NCI-H187 (cell line): ENCODE results near the gene MDH1.
"Not testable (repeated sequence)": the region's sequence is repeated elsewhere in the genome, so short reads cannot be mapped to it uniquely, and the experiment has no call there.

Experiments used
- DNase-seq, 2 experiments: peaks; one replicate each; lab custom pipeline; 2025; lab: John Stamatoyannopoulos, UW

Gene MDH1

DNA sequence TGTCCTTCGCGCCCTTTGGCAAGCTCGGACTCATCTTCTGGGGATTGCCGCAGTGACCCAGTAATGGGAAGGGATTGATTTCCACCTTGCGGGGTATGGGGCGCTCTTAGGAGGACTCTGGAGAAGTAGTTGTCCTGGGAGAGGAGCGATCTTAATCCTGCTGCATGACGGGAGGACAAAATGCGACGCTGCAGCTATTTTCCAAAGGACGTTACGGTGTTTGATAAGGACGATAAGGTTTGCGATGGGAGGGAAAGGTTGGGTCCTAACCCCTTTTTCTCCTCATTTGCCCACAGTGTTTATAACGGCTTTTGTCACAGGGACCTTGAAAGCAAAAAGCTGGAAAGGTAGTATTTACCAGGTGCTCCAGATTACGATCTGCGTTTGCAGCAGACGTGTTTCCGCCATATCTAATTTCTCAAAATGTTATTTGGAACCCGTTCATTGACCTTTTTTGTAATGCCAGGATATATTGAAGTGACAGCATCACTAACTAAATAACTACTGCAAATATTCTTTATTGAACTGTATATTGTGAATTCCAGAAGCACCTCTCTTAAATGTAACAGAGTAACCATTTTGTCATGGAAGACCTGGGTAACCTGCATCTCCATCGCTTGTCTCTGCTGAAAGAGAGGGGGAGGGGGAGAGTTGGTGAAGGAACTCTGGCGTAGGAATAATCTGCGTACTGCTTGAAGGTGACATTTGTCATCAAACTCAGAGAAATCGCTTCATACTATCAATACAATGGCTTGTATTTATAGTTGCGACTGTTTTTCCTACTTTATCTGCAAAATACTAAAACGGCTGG is 590 bp downstream of the MDH1 start:
- peak; percentile 25 to 87 for DNase-seq

DNA sequence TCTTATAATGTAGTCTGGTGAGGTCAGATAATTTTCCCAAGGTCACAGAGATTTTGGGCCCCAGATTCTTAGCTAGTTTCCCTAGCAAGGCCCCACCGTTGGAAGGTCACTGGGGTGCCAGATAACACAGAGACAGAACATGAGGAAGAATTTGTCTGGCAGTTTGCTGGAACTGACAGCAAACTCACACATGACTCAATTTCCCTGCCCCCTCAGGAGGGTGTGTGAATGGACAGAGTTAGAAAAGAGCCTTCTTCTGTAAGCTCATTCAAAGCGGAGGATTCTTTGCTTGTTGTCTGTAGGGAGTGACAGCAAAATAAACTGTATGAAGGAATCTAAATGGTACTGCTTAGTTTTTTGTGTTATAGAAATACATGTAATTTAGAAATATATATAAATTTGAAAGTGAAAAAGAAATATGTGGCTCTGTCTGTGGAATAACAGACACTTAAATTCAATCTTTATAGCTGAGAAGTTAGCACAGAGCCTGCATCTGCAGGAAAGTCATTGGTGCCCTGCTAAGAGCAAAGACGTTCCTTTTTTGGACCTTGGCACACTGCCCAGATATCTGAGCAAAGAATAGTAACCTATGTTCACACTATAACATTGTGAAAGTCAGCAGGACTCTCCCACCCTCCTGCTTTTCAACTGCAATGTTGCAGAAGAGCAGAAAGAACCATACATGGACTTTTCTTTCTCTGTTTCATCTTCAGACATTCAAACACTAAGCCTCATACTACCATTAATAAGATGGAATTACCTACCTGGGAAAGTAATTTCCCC is 2.1 kb downstream of the MDH1 start:
- no peak for DNase-seq

DNA sequence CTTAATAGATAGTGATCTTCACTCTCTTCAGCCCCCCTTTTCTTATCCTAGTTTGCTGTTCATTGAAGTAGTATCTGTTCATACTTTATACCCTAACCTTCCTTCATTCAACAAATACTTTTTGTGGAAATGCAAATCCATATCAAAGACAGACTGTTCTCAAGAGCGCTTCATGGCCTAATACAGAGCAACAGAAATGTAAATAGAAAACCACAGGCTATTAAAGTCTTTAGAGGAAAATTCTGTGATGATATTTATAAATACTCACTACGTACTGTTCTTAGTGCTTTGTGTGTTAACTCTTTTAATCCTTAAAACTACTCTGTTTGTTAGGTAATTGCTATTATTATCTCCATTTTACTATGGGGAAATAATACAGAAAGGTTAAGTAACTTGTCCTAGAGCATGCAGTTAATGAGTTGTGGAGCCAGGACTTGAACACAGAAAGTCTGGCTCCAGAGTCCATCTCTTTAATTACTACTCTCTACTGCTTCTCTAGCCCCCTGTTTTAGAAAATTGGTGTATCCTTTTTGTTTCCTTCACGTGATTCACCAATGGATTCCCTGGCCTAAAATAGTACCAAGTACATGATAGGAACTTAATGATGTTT is 2.9 kb downstream of the MDH1 start:
- no peak for DNase-seq

DNA sequence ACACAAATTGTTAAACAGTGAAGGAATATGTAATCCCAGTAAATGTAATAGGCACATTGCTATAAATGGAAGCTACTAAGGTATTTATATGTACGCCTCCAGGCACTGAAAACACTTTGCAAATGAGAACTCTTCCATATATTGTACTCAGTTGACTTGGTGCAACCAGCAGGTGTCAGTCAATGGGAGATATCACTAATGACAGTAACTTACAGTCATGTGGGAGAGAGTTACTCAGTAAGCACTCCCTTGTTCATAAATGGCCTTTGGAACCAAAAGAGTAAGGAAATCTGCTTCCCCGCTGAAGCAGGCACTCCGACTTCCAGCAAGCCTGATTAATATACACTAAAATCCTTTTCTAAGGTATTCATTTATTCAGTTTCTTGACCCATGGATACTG is 5.9 kb downstream of the MDH1 start:
- DNase-seq = no peak

DNA sequence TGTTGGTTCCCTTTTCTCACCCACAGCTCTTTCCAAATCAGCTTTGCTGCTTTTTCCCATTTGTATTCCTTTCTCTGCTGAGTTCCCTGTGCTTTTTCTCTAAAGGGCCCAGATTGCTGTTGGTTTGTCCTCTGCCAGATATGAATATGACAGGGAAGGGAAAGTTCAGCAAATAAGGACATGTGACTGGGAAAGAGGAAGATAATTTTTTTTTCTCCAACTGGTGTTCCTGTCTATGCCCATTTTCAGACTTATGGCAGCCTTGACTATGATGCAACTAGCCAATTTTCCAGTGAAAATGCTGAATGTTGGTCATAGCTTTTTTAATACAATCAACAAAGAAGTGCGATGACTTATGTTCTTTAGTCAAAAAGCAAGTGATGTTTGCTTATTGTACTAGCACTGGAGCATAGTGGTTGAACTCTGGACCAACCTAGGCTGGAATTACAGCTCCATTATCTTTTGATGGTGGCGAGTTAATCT is 7.7 kb downstream of the MDH1 start:
- DNase-seq = no peak

DNA sequence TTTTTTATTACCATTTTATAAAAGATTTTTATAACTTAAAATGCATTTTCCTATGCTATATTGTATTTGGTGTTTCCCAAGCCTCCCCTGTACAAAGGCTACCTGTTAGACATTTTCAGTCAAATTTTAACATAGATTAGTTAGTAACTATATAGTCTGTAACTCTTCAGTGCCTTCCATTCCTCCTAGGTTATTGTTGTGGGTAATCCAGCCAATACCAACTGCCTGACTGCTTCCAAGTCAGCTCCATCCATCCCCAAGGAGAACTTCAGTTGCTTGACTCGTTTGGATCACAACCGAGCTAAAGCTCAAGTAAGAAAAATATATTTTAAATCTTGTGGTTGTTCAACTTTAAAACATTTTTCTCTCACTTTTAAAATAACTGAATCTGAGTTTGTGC is 10.2 kb downstream of the MDH1 start:
- DNase-seq = no peak

DNA sequence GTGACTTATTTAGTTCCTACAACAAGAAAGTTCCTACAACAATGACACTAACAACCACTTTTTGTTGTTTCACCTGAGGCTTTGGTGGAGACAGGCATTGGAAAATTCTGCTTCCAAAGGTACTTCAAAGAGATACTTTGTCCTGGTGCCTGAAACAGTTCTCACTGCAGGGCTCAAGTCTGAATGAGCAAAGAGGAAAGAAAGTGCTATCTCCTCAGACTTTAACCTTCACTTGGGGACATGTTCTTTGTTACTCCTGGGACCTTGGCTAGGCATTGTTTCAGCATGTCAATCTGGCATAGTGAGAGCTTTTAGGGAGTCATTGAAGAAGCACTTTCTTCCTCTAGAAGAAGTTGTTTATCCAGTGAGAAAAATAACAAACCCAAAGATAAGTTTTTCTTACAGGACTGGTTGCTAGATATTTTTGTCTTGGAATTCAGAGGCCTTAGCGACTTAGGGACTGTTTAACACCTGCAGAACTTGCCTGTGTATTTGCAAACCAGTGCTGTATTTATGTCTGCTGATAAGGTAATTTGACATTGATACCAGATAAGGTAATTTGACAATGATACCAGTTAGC is 12.2 kb downstream of the MDH1 start:
- DNase-seq = no peak

DNA sequence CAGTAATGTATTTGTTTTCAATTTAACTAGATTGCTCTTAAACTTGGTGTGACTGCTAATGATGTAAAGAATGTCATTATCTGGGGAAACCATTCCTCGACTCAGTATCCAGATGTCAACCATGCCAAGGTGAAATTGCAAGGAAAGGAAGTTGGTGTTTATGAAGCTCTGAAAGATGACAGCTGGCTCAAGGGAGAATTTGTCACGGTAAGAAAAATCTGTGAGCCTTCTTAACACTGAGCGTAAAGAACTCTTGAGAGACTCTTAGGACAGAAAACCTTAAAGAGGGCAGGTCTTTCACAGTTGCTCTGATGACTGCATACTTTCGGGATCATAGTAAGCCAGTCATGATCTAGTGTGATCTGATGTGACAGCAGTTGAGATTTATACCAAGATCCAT is 15.9 kb downstream of the MDH1 start:
- no peak for DNase-seq

DNA sequence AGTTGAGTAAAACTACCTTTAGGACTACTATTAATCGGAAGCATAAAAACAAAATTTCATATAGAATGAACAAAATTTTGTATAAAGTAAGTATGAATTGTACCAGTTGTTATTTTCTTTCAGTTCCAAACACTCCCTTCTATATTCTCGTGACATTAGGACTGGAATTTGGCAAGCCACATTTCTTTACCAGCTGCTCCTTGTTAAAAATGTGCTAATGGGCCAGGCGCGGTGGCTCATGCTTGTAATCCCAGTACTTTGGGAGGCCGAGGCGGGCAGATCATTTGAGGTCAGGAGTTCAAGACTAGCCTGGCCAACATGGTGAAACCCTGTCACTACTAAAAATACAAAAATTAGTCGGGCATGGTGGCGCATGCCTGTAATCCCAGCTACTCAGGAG is 20.1 kb downstream of the MDH1 start:
- DNase-seq = not testable (repeated sequence)

DNA sequence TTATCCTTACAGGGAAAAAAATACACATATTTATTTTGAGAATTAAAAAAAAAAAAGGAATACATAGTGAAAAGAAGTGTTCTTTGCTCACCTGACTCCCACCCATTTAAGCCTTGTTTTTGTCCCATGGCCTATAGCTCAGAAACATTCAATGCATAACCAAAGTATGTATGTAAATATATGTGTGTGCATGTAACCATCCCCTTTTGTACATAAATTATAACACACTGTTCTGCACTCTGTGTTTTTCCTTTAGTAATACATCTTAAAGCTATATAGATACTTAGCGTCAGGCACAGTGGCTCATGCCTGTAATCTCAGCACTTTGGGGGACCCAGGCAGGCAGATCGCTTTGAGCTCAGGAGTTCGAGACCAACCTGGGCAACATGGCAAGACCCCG is 21.8 kb downstream of the MDH1 start:
- no peak for DNase-seq

DNA sequence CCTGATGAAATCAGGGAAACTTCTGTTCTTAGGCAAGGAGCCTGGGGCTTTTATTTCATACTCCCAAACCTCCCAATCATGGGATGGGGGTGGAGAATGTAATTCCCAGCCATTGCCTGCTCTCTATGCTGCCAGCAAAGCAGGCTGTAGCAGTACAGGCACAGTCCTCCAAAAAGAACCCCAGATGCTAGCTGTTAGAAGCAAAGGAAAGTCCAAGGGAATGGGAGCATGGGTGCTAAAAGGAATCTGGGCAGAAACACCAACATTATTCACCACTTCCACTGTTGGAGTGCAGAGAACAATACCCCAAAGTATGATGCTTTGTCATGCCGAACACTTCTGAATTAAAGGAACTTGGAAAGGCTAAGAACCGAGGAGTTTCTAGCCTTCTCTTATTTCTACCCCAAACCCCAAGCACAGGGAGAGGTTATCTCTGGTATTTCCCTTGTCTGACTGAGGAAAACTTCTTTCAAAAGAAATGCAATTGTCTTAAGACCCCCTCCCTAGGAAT is 24.7 kb downstream of the MDH1 start:
- DNase-seq = no peak

DNA sequence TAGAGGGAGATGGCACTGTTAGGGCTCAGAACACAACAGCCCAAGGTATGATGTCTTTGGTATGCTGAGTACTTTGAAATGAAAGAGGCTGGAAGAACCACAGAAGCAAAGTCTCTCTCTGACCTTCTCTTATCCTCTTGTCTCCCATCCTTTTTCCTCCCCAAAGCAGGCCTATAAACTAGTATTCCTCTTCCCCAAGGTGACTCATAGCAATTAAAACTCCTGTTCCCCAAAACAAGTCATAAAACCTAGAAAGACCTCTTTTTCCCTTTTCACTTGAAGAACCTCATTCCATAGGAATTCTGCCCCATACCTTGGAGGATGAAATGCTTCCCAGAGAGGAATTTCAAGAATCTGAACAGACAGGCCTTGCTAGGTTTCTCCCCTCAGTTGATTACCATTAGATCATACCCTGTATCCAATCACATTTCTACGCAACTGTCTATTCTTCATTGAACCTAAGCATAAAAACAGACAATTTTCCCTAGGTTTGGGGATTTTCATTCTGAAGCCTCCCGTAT is 25.7 kb downstream of the MDH1 start:
- no peak for DNase-seq

DNA sequence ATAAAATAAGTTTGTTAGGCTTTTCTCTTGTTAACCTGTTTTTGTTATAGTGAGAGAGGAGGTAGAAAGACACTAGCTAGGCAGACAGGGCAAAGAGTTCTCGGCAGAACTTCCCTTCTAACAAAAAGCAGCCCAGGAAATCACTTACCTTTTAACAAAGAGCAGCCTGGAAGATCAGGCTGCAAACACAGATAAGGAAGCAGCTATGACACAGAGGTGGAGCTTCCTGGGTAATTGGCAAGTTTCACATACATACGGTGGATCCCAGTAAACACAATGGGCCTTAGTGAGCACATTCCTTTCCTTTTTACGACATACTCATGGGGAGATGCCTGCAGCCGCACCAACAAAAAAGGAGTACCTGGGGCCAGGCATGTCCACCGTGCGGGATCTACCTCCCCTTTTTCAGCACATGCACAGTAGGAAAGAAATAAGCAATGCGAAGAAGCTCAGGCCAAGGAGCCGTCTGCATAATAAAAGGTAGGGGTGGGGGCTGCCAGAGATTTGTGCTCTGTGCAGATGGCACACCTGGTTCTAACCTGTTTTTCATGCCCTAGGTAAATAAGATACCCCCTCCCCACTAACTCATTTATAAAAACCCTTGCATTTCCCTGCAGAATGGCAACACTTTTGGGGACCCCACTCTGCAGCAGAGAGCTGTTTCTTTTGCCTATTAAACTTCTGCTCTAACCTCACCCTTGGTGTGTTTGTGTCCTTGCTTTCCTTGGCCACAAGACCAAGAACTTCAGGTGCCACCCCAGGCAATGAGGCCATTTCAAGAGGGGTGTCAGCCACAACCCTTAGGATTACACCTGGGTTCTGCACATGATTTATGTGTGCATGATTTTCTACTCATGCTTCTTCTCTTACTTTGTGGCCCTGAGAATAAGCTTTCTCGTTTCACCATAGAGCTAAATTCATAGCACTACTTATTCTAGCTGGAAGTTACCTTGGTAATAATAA is 26.5 kb downstream of the MDH1 start:
- DNase-seq = no peak

DNA sequence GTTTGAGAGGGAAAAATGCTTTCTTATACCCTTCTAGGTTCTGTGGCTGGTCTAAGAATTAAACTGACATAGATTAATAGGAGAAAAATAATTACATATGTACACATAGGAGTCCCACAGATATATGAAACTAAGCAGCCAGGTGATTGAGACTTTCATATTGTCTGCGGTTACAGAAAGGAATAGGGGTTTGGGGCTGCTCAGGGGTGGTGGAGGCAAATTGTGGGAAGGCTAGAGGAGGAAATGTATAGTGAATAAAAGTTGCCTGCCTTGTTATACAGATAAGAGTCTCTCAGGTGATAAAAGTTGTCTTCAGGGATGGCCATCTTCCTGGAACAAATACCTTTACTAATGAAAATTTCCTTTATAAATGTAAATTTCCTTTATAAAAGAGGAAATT is 28.6 kb downstream of the MDH1 start:
- DNase-seq = no peak

DNA sequence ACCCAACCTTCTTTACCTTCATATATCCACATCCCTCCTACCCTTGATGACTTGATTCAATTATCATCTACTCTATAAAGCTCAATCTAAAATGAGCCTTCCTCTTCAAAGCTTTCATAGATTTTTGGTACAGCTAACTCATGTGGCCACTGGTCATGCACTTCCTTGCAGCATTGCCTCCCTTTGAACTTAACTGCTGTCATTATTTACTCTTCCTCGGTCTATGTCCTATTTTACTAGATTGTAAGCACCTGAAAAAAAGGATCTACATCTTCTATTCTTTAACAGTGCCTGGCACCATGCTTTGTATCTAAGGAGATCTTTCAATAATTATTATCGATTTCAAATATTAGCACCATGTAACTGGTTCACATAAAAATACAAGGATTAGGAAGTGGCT is 30.6 kb downstream of the MDH1 start:
- DNase-seq = no peak

DNA sequence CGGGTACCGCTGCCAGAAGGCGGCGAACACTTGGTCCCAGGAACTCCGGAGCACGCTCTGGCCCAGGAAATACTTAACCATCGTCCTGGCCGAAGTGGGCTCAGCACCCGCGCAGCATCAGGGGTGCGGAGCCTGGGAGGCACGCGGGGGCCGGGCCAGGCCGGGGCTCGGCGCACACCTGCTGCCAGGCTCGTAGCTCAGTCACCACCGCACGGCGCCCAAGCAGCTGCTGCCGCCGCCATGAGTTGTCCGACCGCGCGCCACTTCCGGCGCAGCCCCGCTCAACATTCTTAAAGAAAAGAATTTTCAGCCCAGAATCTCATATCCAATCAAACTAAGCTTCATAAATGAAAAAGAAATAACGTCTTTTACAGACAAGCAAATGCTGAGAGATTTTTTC is 34.0 kb downstream of the MDH1 start:
- no peak for DNase-seq

DNA sequence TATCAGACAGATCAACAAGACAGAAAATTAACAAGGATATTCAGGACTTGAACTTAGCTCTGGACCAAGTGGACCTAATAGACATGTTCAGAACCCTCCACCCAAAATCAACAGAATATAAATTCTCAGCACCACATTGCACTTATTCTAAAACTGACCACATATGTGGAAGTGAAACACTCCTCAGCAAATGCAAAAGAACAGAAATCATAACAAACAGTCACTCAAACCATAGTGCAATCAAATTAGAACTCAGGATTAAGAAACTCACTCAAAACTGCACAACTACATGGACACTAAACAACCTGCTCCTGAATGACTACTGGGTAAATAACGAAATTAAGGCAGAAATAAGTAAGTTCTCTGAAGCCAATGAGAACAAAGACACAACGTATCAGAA is 35.0 kb downstream of the MDH1 start:
- not testable (repeated sequence) for DNase-seq

DNA sequence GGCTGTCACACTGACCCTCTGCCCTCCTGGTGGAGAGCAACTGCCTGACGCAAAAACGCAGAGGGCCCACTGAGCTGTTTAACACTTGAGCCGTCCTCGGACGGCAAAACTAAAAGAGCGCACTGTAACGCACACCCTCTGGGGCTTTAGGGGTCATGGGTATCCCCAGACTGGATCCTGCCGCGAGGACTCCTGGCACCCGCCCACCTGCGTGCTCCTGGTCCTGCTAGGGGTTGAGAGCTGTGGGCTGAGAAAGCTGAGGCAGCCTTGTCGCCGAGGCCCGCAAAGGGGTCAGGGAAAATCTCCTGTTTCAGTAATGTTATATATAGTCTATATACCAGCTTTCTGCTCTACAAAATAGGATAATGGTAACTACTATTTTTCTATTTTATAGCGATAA is 39.1 kb downstream of the MDH1 start:
- no peak for DNase-seq

DNA sequence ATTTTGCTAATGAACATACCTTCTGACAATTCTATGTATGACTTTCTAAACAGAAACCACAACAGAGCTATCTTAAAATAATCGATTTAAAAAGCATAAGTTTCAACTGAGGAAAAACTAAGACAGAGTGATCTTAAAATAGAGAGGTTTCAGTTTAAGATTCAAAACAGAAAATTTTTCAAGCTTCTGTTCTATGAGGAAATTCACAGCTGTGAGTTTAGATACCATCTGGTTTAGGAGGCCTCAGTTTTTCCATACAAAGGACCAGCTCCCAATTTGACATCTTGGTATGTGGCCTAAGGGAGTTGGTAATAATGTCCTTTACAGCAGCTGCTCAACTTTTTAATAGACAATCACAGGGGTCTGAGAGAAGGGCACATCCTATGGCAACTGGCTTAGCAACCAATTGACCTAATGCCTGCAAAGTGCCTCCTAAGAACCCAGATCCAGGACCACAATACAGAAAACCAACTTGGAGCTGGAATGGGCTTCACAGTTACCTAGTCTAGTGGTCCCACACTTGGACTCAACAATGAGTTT is 39.7 kb downstream of the MDH1 start:
- DNase-seq = no peak

DNA sequence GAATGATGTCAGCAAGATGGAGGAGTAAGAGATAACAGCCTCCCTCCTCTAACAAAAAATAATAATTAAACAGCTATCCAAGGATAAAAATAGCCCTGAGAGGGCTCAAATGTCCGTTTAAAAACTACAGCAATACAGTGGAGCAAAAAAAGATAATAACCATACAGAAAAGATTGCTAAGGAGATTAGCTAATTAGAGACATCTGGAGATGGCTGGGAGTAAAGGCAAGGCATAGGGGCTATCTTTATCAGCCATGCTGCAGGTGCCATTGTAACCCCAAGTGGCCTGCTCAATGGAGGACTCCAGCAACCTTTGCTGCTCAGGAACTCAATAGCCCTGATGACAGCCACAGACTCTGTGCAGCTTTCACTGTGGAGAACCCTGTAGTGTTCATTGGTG is 42.7 kb downstream of the MDH1 start:
- no peak for DNase-seq

DNA sequence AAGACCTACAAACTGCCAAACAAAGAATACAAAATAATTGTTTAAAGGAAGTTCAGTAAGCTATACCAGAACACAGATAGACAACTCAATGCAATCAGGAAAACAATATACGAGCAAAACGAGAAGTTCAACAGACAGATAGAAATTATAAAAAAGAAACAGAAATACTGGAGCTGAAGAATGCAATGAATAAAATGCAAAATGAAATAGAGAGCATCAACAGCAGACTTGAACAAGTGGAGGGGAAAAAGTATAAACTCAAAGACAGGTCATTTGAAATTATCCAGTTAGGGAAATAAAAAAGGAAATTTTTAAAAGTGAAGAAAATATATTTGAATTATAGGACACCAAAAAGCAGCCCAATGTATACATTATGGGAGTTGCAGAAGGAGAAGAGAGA is 43.6 kb downstream of the MDH1 start:
- DNase-seq = no peak
